Measurements from ENCODE around the gene SPATS2.
"Not testable (repeated sequence)": the region's sequence is repeated elsewhere in the genome, so short reads cannot be mapped to it uniquely, and the experiment has no call there.

The SPATS2 gene

DNA sequence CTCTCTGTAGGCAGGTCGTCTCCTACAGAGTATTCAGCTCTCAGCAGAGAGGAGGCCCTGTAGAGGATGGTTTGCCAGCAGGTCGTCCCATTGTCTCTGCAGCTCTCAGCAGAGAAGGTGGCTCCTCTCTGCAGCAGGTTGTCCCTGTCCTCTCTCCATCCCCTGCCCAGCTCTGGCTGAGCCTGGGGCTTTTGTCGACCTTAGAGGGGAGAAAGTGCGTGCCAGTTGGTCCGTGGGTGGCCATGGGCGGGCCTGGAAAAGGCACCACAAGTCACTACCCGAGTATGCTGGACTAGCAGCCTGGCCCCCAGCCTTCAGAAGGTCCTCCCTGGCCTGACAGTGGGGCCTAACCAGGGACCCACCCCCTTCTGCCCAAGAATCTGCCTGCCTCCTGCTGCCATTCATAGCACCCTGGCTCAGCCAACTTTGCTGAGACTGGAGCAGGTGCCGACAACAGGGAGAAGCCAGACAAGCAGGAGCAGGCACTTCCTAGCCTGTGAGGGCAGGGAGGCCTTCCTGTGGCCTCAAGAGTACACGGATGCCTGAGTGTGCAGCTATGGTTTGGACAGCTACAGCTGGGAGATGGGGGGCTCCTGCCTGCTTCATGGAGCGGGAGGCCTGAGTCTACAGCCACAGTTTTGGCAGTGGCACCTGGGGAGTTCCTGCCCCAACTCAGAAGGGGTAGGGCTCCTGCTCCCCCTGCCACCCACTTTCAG, 111.8 kb downstream of the SPATS2 start:
- no peak for DNase-seq

DNA sequence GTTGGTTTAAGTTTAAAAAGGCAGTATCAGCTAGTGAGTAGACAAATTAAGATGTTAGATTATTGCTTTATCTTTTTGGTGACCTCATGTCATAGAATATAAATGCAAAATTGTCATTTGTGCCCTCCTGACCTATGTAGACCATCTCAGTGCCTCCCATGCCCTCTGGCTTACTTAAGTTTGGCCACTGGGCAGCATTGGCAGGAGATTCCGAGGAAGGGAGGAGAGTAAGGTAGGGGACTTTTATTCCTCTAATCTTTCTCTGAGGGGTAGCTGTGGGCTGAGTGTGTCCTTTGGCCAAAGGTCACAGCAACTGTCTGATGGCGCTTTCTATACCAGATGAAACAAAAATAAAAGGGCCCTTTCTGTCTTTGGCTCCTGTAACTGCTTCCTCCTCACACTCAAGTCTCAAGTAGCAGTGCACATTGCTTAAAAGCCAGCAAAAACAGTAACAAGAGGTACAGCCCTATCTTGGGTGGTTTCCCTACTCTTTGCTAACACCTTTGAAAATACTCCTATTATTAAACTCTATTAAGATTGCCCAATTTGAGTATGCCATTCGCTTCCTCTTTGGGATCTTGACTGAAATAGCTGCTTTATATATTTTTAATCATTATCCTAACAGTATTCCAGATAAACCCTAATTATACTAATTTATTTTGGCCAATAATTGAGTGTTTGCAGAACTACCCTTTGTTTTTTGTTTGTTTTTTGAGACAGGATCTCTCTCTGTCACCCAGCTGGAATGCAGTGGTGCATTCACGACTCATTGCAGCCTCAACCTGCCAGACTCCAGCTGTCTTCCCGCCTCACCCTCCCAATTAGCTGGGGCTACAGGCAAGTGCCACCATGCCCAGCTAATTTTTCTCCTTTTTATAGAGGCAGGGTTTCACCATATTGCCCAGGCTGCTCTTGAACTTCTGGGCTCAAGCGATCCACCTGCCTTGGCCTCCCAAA, 115.1 kb downstream of the SPATS2 start:
- no peak for DNase-seq

DNA sequence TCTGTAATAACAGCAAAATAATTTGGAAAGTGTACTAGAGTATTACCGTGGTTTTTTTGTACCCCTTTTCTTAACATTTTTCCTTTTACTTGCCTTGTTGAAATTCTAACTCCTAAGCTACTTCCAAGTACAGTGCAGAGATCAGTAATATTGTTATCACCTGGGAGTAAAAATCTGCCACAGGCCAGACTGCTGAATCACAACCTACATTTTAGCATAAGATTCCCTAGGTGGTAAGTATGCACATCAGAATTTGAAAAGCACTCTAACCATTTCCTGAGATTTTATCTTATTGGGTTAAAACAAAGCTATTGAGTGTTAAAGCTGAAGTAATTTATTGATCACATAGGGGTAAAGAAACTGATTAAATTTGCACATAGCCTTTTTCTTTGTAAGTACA, 116.4 kb downstream of the SPATS2 start:
- no peak for DNase-seq

DNA sequence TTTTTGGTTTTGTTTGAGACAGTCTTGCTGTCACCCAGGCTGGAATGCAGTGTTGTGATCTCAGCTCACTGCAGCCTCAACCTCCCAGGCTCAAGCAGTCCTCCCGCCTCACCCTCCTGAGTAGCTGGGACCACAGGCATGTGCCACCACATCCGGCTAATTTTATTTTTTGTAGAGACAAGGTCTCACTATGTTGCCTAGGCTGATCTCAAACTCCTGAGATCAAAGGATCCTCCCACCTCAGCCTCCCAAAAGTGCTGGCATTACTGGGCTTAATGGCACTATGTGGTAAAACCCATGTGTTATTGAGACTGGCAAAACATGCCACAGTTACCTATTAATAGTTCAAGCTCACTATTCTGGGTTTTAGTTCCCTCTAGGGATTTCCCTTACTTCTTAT, 120.3 kb downstream of the SPATS2 start:
- DNase-seq: no peak

DNA sequence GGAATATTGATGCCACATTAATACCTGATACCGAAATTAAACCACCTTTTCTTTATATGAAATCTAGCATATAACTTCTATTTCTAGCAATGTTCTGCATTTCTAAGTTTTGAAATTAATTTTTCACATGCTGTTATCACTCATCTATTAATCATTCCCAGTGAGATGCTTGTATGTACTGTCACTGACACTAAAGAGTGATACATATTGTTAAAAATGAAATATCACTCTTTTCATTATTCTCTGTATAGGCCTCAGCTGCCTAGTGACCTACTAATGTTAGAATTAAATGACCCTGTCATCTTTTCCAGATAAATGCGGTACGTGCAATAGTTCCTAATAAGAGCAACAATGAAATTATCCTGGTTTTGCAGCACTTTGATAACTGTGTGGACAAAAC, 121.9 kb downstream of the SPATS2 start:
- no peak for DNase-seq

DNA sequence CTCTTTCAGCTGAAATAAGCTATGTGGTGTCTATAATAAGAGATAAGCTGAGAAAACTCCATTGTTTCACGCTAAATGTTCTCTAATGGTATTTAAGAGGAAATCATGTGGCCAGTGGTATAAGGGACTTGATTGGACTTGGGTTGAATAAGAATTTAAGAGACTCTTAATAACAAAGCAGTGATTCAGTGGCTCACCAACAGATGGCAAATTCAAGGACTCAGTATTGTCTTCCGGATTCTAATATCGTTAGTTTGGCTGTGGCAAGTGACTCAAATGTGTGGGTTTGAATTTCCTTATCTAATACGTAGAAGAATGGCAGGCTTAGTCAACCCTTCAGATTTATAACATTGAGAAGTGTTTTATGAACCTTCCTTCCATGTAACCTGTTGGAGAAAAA, 122.5 kb downstream of the SPATS2 start:
- no peak for DNase-seq

DNA sequence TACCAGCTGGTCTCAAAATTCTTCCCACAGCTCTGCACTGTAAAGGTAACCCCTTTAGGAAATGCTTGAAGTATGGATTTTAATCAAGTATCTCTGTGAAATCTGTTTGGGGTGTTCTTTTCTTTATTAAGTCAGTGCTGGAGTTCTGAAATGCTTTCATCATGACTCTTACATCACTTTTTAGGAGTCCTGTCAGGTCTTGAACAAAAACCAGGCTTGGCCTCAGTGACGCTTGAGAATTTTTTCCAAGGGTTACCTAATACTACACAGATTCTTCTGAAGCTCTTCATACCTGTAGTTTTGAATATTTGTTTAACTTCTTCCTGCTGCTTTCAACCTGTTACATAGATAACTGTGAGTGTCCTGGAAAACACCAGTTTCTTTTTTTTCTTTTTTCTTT, 124.6 kb downstream of the SPATS2 start:
- DNase-seq: no peak

DNA sequence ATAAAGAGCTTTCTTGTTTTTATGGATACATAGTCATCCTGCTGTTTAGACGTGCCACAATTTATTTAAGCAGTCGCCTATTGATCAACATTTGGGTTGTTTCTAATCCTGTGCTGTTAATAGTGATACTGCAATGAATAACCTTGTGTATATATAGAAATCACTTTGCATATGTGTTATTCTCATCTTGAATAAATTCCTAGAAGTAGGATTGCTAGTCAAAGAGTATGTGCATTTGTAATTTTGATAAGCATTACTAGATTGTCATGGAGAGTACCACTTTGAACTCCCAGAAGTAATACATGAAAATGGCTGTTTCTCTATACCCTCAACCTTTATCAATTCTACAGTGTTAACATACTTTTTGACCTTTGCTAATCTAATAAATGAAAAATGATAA, 126.6 kb downstream of the SPATS2 start:
- DNase-seq: no peak

DNA sequence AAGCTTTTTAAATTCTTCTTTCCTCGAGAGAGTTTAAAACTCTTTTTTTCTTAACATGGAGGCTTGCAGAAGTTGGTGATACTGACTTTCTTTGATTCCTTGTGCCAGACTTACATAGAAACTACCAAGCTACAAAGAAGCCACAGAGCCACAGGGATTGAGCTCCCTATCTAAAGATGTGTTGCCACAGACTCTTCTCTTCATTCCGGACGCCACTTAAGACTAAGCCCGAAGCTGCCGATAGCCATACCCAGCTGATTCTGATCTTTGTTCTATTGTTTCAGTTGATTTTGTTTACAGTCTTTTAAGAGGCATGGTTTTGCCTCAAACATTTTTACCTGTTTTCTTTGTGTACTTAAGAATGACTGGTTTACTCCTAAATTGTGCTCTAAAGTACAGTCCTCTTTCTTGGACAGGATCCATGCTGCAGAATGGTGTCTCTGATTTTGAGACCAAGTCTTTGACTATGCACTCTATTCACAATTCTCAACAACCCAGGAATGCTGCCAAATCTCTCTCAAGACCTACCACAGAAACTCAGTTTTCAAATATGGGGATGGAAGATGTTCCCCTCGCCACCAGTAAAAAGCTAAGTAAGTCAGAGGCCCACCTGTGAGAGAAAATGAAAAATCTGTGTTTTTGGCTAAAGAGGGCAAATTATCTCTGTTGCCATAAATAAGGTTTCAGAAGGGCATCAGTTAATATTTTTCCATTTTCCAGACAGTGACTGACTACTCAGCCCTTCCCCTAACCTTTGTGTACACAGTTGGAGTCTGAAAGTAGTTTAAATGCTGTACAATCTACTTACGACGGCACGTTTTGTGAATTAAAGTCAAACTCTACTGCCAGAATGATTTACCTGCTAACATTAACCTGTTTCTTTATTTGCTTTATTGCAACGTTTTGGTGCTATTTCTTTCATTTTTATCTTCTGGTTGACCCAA, 129.4 kb downstream of the SPATS2 start:
- DNase-seq: no peak

DNA sequence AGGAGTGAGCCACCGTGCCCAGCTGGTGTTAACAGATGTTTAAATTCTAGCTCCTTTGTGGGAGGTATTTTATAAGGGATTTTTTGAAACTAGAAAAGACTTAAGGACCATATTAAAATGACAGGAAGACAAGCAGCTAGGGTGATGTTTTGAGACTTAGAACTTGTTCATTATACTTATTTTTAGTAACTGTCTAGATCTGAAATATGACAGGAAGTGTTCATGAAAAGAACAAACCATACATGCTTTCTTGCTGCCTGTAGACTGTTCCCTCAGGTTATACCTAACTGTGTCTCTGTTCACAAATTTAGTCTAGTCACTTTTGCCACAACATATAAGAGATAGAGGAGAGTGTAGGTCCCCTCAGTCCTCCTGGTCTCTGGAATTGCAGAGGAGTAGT, 134.6 kb downstream of the SPATS2 start:
- no peak for DNase-seq

DNA sequence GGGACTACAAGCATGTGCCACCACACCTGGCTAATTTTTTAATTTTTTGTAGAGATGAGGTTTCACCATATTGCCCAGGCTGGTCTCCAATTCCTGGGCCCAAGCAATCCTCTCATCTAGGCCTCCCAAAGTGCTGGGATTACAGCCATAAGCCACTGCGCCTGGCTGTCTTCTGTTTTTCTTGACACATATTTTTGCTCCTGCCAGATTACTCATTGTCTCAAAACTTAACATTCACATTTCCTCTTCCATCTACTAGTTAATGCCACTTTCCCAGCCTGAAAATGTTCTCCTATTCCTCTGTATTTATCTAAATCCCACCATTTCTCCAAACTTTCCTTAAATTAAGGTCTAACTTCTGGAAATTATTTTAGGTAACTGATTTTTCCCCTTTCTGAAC, 135.3 kb downstream of the SPATS2 start:
- no peak for DNase-seq

DNA sequence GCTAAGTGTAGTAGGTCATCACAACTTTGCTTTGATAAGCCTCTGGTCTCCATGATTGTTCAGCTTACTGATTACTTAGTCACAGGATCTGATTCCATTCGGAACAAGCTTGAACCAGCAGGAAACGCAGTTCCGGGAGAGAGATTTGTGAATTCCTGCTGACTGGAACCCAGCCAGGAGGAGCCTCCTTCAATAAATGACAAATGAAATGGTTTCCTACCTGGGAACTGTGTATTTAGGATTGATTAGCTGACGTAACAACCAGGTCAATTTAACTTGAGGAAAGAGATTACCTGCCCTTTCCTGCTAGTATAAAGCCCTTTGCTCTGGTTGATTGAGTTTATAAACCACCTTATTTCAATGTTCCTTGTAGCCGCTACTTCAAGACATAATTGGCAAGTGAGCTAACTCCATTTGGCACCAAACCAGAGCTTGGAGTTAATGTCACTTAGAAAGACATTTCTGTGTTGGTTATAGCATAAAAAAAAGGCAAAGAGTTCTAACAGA, 136.5 kb downstream of the SPATS2 start:
- DNase-seq: no peak

DNA sequence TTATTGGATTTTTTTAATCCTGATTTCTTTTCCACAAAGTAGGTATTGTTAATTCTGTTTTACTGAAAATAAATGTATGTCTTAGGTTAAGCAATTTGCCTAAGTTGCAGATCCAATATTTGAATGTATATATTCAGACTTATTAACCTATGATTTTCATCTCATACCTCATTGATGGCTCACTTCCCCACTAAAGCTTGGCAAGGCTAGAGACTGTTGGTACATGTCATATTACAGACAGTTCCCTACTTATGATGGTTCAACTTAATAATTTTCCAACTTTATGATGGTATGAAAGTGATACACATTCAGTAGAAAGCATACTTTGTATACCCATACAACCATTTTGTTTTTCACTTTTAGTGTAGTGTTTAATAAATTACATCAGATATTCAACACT, 138.4 kb downstream of the SPATS2 start:
- no peak for DNase-seq

DNA sequence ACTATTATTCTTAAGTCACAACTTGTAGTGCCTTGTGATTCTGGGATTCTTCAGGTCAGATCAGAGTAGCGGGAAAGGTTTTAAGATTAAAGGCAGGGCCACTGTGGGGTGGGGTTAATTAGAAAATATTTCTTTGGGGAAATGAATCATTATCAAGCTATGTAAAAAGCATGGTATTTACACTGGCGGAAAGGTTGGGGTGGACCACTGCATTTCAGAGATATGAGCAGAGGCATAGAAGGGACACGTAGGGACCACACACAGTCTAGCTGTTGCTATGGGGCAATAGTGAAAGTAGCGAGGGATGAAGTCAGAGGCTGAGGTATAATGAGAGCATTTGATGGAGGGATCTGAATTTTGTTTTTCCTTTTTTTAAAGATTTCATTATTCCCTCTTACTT, 139.9 kb downstream of the SPATS2 start:
- no peak for DNase-seq

DNA sequence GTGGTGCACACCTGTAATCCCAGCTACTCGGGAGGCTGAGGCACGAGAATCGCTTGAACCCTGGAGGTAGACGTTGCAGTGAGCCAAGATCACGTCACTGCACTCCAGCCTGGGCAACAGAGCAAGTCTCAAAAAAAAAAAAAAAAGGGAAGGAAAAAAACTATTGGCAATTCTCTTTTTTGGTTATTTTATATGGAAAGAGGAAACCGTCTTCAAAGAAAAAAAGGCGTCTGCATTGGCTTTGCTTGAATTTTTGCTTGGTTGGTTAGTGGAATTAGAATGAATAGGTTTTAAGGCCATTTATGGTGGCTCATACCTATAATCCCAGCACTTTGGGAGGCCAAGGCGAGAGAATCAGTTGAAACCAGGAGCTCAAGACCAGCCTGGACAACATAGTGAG, 142.4 kb downstream of the SPATS2 start:
- not testable (repeated sequence) for DNase-seq

DNA sequence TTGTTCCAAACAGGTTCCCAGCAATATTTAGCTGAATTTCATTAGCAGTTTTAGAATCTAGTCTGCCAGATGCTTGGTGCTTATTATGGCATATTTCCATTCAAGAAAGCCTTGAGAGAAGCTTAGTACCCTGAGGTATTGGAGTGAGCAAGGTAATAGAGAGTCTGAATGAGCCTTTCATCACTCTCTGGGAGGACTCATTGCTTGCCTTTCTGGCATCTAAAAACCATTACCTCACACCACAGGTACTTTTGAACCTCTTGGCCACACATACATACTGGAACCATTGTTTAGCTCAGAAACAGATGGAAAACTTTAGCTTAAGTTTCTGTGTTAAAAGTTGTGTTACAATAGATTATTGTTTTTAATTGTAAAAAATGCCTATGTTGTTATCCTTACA, 144.1 kb downstream of the SPATS2 start:
- no peak for DNase-seq

DNA sequence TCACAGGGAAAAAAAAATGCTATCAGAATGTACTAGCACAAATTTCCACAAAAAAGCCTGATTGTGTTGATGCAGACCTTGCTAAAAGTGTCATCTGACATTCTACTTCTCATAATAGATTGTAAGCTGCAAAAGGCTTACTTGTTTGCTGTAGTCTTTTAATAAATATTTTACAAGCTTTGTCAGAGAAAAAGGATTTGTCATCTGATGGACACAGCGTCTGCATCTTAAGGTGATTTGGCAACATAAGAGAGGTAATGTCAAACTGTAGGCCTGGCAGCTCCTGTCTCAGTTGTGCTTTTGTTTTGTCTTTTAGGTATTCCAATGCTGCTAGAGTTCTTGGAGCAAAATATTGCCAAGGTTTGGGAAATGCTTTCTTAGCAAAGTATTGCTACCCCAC, 145.3 kb downstream of the SPATS2 start:
- no peak for DNase-seq

DNA sequence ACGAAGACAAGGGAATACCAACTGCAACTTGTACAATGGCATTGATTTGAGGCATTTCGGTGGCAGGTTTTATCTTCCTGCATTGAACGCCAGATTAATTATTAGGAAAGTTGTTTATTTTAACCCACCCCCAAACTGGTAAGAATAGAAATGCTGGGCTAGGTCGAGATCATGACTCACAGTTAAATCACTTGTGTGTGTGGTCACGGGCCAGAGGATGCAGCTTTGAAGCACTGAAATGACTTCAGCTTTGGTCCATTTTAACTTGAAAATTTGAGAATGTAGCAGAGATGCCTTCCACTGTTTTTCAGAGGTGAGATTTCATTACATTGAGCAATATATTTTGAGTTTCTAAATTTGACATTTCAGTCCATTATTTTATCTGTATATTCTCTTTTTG, 148.0 kb downstream of the SPATS2 start:
- no peak for DNase-seq

DNA sequence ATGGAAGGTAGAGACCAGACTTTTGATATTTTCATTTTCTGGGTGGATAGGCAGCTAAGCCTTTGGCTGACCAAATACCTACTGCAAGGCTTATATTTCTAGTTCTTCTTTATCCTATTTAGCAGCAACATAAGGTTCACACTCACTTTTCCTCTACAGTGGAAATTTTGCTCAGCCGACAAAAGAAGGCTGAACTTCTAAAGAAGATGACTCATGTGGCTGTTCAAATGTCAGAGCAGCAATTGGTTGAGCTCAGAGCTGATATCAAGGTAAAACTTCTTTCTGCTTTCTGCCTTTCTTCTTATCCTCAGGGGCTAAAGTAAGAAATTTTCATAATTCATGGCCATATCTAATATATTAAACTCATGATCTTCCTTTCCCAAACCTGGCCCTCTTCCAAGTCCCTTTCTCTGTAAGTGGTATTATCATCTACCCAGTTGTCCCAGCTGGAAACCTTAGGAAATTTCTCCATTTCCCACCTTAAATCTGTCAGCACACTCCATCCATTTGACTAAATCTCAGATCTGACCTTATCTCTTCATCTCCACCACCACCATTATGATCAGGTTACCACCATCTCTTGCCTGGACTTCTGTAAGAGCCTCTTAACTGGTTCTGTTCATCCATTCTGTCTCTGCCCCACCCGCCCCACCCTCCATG, 151.8 kb downstream of the SPATS2 start:
- no peak for DNase-seq

DNA sequence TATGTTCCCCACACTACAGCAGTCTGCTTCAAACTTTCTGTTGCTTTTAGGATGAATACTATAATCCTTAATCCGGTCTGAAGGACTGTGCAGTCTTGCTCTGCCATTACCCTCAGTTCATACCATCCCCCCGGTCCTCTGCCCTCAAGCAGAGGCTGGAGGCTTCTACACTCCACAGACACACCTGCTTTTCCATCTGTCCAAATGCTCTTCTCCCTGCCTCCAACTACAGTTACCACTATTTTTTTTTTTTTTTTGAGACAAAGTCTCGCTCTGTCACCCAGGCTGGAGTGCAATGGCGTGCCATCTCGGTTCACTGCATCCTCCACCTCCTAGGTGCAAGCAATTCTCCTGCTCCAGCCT, 152.3 kb downstream of the SPATS2 start:
- no peak for DNase-seq

DNA sequence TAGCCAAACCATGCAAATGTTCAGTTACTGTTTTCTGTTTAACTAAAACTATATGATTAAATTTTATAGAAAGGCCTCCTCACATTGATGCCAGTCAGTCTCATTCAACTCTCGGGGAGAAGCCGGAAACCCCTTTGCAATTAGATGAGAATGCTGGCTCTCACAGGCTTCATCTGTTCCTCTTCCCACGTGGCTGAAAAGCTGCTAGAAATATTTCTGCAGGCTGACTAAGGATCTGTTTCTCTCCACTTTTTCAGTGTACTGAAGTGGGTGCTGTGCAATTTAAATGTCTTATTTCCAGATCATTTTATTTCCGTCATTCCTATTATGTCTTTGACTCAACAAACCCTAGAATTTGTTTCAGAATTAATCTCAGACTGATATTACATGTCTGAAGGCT, 154.1 kb downstream of the SPATS2 start:
- DNase-seq: no peak

DNA sequence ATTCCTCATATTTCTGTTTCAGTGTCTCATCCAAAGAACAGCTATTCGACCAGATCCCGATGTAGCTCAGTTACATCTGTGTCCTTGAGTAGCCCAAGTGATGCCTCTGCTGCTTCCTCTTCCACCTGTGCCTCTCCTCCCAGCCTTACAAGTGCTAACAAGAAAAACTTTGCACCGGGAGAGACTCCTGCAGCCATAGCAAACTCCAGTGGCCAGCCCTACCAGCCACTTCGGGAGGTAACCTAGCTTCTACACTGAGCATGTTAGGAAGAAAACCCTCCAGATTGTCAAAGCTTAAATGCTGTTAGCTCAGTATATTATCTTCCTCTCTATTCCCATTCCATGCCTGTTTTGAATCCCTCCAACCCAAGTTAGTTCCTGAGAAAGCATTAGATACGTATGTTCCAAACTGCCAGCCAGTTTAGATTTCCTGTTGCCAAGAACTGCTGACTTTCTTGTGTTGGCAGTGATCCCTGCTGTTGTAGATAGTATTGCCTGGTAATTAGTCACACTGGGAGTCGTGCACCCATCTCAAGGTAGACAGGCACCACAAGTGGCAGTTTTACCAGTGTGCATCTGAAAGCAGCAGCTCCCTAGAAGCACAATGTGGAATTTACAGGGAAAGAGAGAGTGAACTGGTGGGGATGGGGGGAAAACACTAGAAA, 157.5 kb downstream of the SPATS2 start:
- DNase-seq: no peak
